GM06990 (cell line): ENCODE measurements around the gene INSIG1.

Source experiments
- DNase-seq: peaks from one replicate; pipeline ENCODE4 v3.0.0-alpha.2; 2011; ENCODE audit not compliant: insufficient read length; ENCODE audit errors: extremely low read depth
- H3K27me3 ChIP-seq: replicated peaks from 2 replicates; pipeline ENCODE4 v1.6.0; 2011; ENCODE audit warnings: low read length; ENCODE audit not compliant: control insufficient read depth, insufficient read depth
- H3K36me3 ChIP-seq: 2 replicates; pipeline ENCODE4 v1.5.1; 2011; ENCODE audit warnings: low read length; ENCODE audit not compliant: control insufficient read depth, insufficient read depth
- H3K4me3 ChIP-seq: replicated peaks from 2 replicates; pipeline ENCODE4 v1.5.1; 2011; ENCODE audit warnings: low read depth, mild to moderate bottlenecking, control low read depth, low read length
- TF ChIP-seq, protein P1 (sequence below): IDR thresholded peaks from 2 replicates; pipeline ENCODE4 v1.5.1; 2011; ENCODE audit warnings: low read length, control low read depth, mild to moderate bottlenecking, inconsistent platforms; ENCODE audit not compliant: insufficient read depth, poor library complexity, severe bottlenecking

The INSIG1 gene

DNA sequence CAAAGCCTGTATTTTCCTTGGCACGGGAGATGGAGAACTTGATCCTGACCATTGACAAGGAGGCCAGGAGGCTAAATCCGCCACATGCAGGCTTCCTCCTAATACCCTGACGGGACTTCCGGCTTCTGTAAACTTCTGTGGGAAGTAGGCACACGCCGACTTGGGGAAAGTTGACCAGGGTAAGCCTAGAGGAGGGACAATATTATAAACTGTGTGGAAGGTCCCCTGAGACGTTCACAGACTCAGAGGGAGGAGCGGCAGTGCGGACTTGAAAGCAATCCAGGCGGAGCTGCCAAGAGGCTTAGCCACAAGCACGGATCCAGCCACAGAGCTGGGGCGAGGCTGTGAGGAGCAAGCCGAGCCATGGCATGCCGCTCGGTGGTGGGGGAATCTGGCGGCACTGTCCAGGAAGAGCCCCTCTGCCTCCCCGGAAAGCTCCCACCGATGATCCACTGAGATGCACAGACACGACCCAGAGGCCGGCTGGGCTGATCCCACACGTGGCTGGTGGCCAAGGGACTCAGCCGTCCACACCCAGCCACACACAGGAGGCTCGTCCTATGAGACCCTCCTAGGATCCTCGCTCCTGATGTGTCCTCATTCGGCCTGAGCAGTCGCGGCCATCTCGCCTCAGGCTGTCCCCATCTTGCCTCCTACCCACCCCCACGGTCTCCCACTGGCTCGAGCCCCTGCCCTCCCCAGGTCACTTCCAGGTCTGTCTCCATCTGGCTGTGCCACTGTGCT, 40.0 kb upstream of the INSIG1 start:
- no peaks in the 10 kb centered on the region for H3K36me3 ChIP-seq
- no peak overlapping the region for H3K4me3 ChIP-seq
- DNase-seq, result no peak
- TF ChIP-seq, protein P1, sequence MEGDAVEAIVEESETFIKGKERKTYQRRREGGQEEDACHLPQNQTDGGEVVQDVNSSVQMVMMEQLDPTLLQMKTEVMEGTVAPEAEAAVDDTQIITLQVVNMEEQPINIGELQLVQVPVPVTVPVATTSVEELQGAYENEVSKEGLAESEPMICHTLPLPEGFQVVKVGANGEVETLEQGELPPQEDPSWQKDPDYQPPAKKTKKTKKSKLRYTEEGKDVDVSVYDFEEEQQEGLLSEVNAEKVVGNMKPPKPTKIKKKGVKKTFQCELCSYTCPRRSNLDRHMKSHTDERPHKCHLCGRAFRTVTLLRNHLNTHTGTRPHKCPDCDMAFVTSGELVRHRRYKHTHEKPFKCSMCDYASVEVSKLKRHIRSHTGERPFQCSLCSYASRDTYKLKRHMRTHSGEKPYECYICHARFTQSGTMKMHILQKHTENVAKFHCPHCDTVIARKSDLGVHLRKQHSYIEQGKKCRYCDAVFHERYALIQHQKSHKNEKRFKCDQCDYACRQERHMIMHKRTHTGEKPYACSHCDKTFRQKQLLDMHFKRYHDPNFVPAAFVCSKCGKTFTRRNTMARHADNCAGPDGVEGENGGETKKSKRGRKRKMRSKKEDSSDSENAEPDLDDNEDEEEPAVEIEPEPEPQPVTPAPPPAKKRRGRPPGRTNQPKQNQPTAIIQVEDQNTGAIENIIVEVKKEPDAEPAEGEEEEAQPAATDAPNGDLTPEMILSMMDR, result no peak
- no peaks in the 10 kb centered on the region; the same call in 1 of the 2 replicates for H3K27me3 ChIP-seq

DNA sequence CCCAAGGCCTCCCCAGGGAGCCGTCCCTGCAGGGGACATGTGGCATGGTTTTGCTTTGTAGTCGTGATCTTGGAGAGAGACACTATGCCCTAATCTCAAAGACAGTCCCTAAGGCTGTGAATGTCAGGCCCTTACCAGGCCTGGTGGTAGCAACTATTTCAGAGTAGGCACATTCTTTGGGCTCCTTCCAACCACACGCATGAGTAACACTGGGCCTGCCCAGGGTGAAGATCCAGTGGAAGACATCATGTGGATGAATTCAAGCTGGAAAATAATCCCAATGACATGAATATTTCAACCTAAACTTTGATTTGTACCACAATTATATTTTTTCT, 39.5 kb upstream of the INSIG1 start:
- Histone ChIP-seq H3K27me3 (no peaks in the 10 kb centered on the region; the same call in 1 of the 2 replicates), H3K4me3 (no peak overlapping the region), H3K36me3 (no peaks in the 10 kb centered on the region)
- TF ChIP-seq, protein P1, result no peak
- DNase-seq, result no peak

DNA sequence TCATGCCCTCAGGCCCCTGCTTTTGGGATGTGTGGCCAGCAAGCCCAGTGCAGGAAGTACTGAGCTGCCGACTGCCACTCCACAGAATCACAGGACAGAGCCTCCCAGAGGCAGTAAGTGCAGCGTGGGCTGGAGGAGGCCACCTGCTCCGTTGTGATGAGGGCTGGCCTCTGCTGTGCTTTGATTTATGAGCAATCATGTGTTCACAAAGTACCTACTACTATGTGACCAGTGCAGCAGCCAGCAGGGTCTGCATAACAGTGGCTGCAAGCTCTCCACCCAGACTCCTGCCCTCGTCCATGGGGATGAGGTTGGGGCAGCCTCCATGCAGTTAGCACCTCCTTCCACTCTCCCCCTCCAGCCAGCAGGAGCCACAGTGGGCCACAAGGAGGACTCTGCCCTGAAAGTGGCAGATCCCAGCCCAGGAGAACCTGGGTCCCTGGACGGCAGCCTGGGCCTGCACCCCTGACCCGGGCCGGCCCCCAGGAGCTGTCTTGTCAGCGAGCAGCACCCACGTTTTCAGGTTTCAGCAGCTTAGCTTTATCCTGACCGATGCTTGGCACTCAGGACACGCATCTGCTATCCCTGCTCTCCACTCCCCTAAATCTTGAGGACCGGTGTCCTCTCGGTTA, 37.7 kb upstream of the INSIG1 start:
- Histone ChIP-seq H3K36me3 (no peaks in the 10 kb centered on the region), H3K27me3 (0 out of 2 replicates have a peak, but pooled peaks cover 2% of the 10 kb centered on the region), H3K4me3 (no peak overlapping the region)
- DNase-seq, result no peak
- TF ChIP-seq, protein P1, result no peak

DNA sequence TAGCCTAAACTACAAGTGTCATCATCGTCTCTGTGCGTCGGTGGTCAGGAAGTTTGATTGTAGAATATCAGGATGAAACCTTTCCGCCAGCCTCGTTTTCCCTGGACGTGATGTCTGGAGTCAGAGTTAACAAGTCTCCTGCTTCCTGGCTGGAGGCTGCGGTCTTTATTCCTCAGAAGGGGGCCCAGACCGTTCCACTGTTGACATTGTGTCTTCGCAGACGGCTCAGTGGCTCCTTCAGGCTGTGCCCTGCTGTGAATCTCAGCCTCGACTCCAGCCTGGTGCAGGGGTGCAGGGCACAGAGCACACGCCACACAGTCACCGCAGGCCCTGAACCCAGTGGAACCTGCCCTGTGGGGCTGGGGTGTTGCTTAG, 37.2 kb upstream of the INSIG1 start:
- TF ChIP-seq, protein P1, result no peak
- Histone ChIP-seq H3K36me3 (no peaks in the 10 kb centered on the region), H3K4me3 (no peak overlapping the region), H3K27me3 (0 out of 2 replicates have a peak, but pooled peaks cover 2% of the 10 kb centered on the region)
- no peak for DNase-seq

DNA sequence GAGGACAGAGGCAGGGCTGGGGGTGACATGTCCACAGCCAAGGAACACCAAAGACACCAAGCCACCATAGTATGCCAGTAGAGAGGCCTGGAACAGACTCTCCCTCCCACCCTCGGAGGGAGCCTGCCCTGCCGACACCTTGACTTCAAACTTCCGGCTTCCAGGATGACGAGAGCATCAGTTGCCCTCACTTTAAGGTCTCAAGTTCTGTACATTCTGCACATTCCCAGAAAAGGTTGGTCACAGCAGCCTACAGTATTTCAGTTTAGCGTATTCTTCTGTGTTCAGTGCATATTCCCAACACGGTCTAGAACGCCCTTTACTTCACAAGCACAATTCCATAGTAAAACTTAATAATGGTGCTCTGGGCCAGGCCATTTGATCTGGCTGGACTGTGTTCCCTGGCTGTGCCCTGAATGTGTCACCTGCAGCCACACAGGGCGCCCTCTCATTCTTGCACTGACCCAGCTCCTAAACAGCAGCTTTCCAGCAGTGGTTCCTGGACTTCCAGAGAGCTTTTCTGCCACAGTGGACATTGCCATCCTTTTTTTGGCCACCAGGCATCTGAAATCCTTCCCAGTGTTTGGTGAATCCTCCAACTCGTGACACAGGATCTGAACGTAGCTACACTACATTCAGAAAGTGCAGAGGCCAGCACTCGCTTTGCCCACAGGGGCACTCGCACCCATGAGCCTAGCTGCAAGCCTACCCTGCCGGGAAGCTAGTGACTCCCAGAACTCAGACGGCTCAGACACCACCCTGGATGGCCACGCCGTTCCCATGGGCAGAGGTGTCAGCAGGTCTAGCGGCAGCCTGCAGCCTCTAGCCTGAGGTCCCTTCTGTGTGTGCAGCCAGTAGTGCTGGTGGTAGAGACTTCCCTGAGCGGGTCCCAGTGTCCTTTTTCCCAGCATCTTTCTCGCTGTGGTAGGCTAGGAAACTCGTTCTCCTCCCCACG, 36.4 kb upstream of the INSIG1 start:
- TF ChIP-seq, protein P1, result no peak
- DNase-seq, result no peak
- Histone ChIP-seq H3K4me3 (no peak overlapping the region), H3K27me3 (0 out of 2 replicates have a peak, but pooled peaks cover 2% of the 10 kb centered on the region), H3K36me3 (no peaks in the 10 kb centered on the region)
